Measurements from ENCODE around the gene ATL2.

ATL2 gene

GRCh38 chr2:38277245-38278116 lies 99.6 kb downstream of the ATL2 start:
- TF ChIP-seq EP300 (IDR thresholded peaks at IDR 0.05; ENCODE audit: borderline replicate concordance) (peak; percentile 49; the same call in 1 of the 2 replicates), NFIC (IDR thresholded peaks at IDR 0.05) (0 out of 2 replicates have a peak, but pooled peaks have one; percentile 11), TCF12 (IDR thresholded peaks at IDR 0.05; ENCODE audit: low read depth) (0 out of 2 replicates have a peak, but pooled peaks have one; percentile 48), CEBPB (IDR thresholded peaks at IDR 0.05) (no peak), TEAD4 (IDR thresholded peaks at IDR 0.05) (peak; percentile 61; the same call in 1 of the 2 replicates)

DNA sequence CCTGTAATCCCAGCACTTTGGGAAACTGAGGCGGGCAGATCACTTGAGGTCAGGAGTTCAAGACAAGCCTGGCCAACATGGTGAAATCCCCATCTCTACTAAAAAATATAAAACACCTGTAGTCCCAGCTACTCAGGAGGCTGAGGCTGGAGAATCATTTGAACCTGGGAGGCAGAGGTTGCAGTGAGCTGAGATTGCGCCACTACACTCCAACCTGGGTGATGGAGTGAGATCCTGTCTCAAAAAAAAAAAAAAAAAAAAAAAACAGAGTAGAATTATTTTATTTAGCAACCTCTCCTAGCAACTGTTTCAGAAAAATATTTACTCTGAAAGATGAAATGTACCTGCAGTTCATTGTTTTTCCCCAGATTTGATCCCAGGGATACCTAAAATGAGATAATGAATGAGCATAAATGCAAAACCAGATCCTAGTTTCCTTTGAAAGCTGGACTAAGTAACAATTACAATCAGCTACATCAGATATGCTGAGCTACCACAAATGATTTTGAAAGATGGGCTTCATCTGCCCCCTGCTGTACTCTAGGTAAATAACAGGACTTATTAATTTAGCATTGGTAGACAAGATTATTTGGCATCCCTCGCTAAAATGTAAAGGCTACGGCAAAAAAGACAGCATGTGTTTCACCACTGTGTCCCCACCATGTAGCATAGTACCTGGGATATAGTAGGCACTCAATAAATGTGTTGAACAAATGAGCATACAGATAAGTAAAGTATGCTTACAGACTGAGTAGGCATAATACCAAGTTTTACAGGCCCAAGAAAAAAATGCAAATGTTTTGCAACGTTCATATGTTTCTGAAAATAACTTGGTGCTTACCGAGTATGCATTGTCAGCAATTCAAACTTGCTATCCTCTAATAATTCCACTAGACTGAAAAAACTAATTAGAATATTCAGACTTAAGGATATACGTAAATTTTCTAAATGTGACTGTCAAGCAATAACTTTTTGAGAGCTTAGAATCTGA lies 102.5 kb downstream of the ATL2 start:
- TF ChIP-seq RAD21 (IDR thresholded peaks at IDR 0.05; ENCODE audit: low read depth) (peak; percentile 92), NFIC (IDR thresholded peaks at IDR 0.05) (no peak)

- TF ChIP-seq RAD21 (IDR thresholded peaks at IDR 0.05; ENCODE audit: low read depth) (no peak), NFIC (IDR thresholded peaks at IDR 0.05) (no peak), FOXM1 (IDR thresholded peaks at IDR 0.05; ENCODE audit: borderline replicate concordance, low read depth) (no peak), REST (IDR thresholded peaks at IDR 0.05; ENCODE audit: low read depth) (no peak), TEAD4 (IDR thresholded peaks at IDR 0.05) (no peak), TAF1 (IDR thresholded peaks at IDR 0.05; ENCODE audit: low read depth) (no peak), CEBPB (IDR thresholded peaks at IDR 0.05) (no peak), ZBTB7A (IDR thresholded peaks at IDR 0.05; ENCODE audit: low read depth) (no peak), CREB1 (IDR thresholded peaks at IDR 0.05; ENCODE audit: low read depth) (no peak)
- TF ChIP-seq, protein P1, sequence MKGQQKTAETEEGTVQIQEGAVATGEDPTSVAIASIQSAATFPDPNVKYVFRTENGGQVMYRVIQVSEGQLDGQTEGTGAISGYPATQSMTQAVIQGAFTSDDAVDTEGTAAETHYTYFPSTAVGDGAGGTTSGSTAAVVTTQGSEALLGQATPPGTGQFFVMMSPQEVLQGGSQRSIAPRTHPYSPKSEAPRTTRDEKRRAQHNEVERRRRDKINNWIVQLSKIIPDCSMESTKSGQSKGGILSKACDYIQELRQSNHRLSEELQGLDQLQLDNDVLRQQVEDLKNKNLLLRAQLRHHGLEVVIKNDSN (IDR thresholded peaks at IDR 0.05), result no peak
These were observed 105.4 kb downstream of the ATL2 start for GRCh38 chr2:38271697-38272096.

DNA sequence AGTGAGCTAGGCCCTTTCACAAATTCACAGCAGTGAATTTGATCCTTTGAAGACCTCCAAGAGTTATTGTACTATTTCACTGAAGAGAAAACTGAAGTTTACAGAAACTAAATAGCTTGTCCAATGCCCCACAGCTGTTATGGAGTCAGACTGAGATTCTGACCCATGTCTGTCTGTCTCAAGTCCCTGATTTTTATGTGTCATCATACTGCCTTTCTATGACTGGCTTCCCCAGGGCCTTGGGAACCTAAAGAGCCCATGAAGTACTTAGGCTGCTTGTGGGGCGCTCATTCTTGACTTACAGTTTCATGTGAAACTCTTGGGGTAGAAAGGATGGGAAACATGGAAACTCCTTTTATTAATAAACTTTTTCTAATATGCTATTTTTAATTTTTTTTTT lies 107.7 kb downstream of the ATL2 start:
- TF ChIP-seq CEBPB (IDR thresholded peaks at IDR 0.05), result no peak
- TF ChIP-seq TCF12 (IDR thresholded peaks at IDR 0.05; ENCODE audit: low read depth), result no peak
- TF ChIP-seq, protein P2, sequence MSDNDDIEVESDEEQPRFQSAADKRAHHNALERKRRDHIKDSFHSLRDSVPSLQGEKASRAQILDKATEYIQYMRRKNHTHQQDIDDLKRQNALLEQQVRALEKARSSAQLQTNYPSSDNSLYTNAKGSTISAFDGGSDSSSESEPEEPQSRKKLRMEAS (IDR thresholded peaks at IDR 0.05), result no peak
- no peak for TF ChIP-seq RAD21 (IDR thresholded peaks at IDR 0.05; ENCODE audit: low read depth)
- TF ChIP-seq FOXM1 (IDR thresholded peaks at IDR 0.05; ENCODE audit: borderline replicate concordance, low read depth), result no peak
- no peak for TF ChIP-seq TAF1 (IDR thresholded peaks at IDR 0.05; ENCODE audit: low read depth)
- no peak for TF ChIP-seq ZBTB7A (IDR thresholded peaks at IDR 0.05; ENCODE audit: low read depth)
- no peak for TF ChIP-seq EP300 (IDR thresholded peaks at IDR 0.05; ENCODE audit: borderline replicate concordance)
- TF ChIP-seq TEAD4 (IDR thresholded peaks at IDR 0.05), result no peak
- no peak for TF ChIP-seq YY1 (IDR thresholded peaks at IDR 0.05; ENCODE audit: low read depth)

DNA sequence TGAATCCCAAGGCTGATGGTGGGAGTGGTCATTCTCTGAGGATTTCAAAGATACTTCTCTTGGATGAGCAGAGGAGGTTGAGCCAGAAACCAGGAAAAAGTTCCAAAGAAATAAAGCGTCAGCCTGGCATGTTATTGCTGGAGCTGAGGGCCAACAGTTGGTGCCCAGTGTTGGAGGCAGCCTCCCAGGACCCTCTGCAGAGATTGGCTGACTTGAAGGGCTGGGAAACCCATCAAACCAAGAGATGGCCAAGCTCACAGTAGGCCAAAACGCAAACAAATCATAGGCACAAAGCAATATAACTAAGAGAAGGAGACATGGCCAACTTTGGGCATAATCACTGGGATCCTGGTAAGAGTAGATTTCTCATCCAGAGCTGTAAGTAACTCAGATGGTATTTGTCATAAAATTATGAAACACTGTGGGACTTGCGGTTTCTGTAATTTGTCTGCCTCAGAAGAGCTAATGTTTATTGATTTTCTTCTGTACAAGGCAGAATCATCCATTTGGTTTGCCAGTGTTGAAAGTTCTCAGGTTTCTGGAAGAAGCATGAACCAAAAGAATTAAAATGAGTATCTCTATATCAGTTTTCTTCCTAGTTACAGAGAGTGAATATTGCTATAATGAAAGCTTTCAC lies 108.3 kb downstream of the ATL2 start:
- TF ChIP-seq TCF12 (IDR thresholded peaks at IDR 0.05; ENCODE audit: low read depth) (no peak), TAF1 (IDR thresholded peaks at IDR 0.05; ENCODE audit: low read depth) (no peak), CEBPB (IDR thresholded peaks at IDR 0.05) (no peak), EGR1 (IDR thresholded peaks at IDR 0.05) (no peak), CREB1 (IDR thresholded peaks at IDR 0.05; ENCODE audit: low read depth) (no peak), FOXM1 (IDR thresholded peaks at IDR 0.05; ENCODE audit: borderline replicate concordance, low read depth) (no peak), TEAD4 (IDR thresholded peaks at IDR 0.05) (no peak), NFIC (IDR thresholded peaks at IDR 0.05) (no peak), REST (IDR thresholded peaks at IDR 0.05; ENCODE audit: low read depth) (no peak), RAD21 (IDR thresholded peaks at IDR 0.05; ENCODE audit: low read depth) (no peak), ZBTB7A (IDR thresholded peaks at IDR 0.05; ENCODE audit: low read depth) (no peak), EP300 (IDR thresholded peaks at IDR 0.05; ENCODE audit: borderline replicate concordance) (no peak)
- TF ChIP-seq, protein P1 (IDR thresholded peaks at IDR 0.05), result no peak
- TF ChIP-seq, protein P2 (IDR thresholded peaks at IDR 0.05), result no peak
